Lower lobe of right lung (tissue), 2 donors: Measurements from ENCODE around the gene CELF2. TPM values are rescaled to one million over a fixed set of nuclear protein-coding genes. Genes with fewer than 3 reads are reported as not detected.

Source experiments
- ATAC-seq, 2 donors: fragments of 200-7000 bp; cut with Tn5 transposase; one replicate each; pipeline ENCODE4 v1.9.1; 2020 to 2022; ENCODE audit warnings: mild to moderate bottlenecking in 2 of 2, moderate library complexity in 2 of 2
- DNase-seq: peaks from one replicate; pipeline ENCODE4 v3.0.0-alpha.2; 2020
- H3K27ac ChIP-seq: fragments of 200-600 bp; one replicate; pipeline ENCODE4 v1.8.0; 2022
- H3K27me3 ChIP-seq: fragments of 200-600 bp; one replicate; pipeline ENCODE4 v1.8.0; 2022; ENCODE audit warnings: low read depth
- H3K36me3 ChIP-seq: fragments of 200-600 bp; one replicate; pipeline ENCODE4 v1.8.0; 2022; ENCODE audit warnings: mild to moderate bottlenecking
- H3K4me1 ChIP-seq: fragments of 200-600 bp; one replicate; pipeline ENCODE4 v1.8.0; 2022
- H3K4me3 ChIP-seq: fragments of 200-600 bp; one replicate; pipeline ENCODE4 v1.8.0; 2022; ENCODE audit warnings: mild to moderate bottlenecking
- H3K9me3 ChIP-seq: fragments of 200-600 bp; one replicate; pipeline ENCODE4 v1.8.0; 2022
- intact Hi-C: fragments of 100-400 bp; cut with DNase I; formaldehyde crosslinking; loops from one replicate; pipeline ENCODE4 v1.11.0; 2022
- total RNA-seq: library from RNA; stranded (reverse); fragmentation: NEBNext Ultra II Directional; extraction: Animal tissue kit (Norgen Biotek cat#: 25700); gene quantifications from one replicate; pipeline ENCODE4 v1.2.1, GENCODE V29; 2021
- TF ChIP-seq, protein P1 (sequence below): fragments of 200-600 bp; IDR thresholded peaks from one replicate; pipeline ENCODE4 v1.8.0; 2022; ENCODE audit warnings: antibody characterized with exemption, mild to moderate bottlenecking
- donor health status: DM: no; HTN: yes; CAD: no; lungs with severe emphysema.

CELF2 gene
- total RNA-seq, 1 donor from 2014 or later, result 106 TPM

DNA sequence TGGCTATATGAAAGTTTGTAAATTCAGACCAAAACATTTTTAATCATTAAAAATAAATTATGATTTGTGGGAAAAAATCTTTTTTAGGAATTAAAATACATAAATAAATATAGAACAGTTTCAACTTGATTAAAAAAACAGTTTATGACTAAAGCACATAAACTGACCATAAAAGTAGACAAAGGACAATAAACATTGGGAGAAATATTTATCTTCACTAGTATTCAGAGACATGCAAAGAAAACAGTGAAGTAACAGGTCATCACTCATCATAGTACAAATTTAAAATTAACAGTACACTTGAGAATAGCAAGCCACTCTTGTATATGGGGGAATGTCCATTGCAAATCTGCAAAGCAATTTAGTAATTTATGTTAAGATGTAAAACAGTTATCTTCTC, 28.0 kb upstream of the CELF2 start:
- H3K9me3 ChIP-seq, result no peaks in the 10 kb centered on the region
- ATAC-seq (no peak), DNase-seq (no peak)
- H3K4me3 ChIP-seq, result no peak overlapping the region
- no peaks in the 10 kb centered on the region for H3K36me3 ChIP-seq
- intact Hi-C loops, result no loop called here
- H3K4me1 ChIP-seq, result no peaks in the 10 kb centered on the region
- no peaks in the 10 kb centered on the region for H3K27me3 ChIP-seq
- no peak overlapping the region for H3K27ac ChIP-seq
- TF ChIP-seq, protein P1, sequence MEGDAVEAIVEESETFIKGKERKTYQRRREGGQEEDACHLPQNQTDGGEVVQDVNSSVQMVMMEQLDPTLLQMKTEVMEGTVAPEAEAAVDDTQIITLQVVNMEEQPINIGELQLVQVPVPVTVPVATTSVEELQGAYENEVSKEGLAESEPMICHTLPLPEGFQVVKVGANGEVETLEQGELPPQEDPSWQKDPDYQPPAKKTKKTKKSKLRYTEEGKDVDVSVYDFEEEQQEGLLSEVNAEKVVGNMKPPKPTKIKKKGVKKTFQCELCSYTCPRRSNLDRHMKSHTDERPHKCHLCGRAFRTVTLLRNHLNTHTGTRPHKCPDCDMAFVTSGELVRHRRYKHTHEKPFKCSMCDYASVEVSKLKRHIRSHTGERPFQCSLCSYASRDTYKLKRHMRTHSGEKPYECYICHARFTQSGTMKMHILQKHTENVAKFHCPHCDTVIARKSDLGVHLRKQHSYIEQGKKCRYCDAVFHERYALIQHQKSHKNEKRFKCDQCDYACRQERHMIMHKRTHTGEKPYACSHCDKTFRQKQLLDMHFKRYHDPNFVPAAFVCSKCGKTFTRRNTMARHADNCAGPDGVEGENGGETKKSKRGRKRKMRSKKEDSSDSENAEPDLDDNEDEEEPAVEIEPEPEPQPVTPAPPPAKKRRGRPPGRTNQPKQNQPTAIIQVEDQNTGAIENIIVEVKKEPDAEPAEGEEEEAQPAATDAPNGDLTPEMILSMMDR, result no peak

DNA sequence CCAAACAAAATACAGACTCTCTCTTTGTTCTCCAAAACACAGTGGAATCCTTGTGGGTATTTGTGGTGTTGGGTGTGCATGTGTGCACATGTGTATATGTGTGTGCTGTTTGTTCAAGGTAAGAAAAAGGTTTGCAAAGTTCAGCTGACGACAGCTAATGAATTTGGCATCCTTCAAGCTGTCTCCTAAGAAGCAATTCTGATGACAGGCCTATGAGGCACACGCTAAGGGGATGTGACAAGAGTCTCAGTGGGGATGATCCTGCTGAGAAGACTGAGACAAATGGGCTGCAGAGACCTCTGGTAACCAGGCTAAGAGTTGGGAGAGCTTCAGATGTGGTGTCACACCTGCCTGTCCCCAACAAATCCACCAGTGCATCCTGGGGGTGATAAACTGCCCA, 26.5 kb upstream of the CELF2 start:
- H3K27me3 ChIP-seq, result no peaks in the 10 kb centered on the region
- intact Hi-C loops, result no loop called here
- H3K4me1 ChIP-seq, result no peaks in the 10 kb centered on the region
- H3K27ac ChIP-seq, result no peak overlapping the region
- DNase-seq, result no peak
- H3K36me3 ChIP-seq, result no peaks in the 10 kb centered on the region
- ATAC-seq, result no peak
- H3K9me3 ChIP-seq, result no peaks in the 10 kb centered on the region
- TF ChIP-seq, protein P1, result no peak
- no peak overlapping the region for H3K4me3 ChIP-seq

DNA sequence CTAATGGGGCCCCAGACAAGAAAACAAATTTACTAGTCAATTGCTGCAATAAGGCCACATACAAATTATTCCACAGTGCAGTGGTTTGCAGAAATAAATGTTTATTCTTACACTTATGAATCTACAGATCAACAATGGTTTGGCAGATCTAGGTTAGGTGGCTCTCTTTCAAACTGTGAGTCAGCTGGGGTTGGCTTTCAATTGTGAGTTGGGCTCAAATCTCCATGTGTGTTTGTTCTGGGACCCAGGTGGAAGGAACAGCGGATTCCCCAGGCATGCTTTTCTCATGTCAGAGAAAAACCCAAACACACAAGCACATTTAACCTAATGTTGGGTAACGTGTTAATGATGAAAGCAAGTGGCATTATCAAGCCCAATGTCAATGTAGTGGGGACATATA, 25.6 kb upstream of the CELF2 start:
- no peaks in the 10 kb centered on the region for H3K27me3 ChIP-seq
- intact Hi-C loops, result no loop called here
- H3K36me3 ChIP-seq, result no peaks in the 10 kb centered on the region
- DNase-seq (no peak), ATAC-seq (no peak)
- TF ChIP-seq, protein P1, result no peak
- H3K4me1 ChIP-seq, result no peaks in the 10 kb centered on the region
- no peak overlapping the region for H3K27ac ChIP-seq
- H3K4me3 ChIP-seq, result no peak overlapping the region
- H3K9me3 ChIP-seq, result no peaks in the 10 kb centered on the region

DNA sequence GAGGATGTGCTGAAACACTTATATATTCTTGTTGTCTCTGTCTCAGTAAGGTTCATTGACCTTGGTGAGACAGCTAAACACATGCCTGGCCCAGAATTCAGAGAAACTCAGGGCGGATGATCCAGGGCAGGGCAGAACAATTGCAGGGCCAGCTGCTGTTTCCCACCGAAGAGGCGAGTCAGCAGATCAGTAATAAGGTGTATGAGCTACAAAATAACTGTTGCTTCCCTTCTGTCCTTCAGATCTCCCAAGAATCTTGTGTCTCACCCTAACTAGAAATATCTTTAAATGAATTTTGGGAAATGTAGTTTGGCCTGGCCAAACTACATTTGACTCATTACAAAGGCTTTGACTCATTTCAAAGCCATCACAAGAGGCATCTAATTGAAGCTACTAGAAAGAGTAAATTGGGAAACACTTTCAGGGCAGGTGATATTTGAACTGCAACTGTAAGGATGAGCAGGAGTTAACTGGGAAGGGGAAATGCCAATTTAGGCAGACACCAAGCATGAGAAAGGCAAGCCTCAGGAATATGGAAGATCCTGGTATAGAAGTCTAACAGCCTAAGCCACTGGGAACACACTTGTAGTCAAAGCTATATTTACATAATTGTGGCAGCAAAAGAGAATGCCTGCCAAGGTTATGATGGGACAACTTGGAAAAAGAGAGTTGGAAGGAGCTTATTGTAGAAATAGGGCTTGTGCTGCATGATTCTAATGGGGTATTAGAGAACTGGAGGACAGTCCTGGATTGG, 24.5 kb upstream of the CELF2 start:
- DNase-seq (no peak), ATAC-seq (no peak)
- no peaks in the 10 kb centered on the region for H3K4me1 ChIP-seq
- H3K9me3 ChIP-seq, result no peaks in the 10 kb centered on the region
- H3K36me3 ChIP-seq, result no peaks in the 10 kb centered on the region
- intact Hi-C loops, result no loop called here
- TF ChIP-seq, protein P1, result no peak
- no peak overlapping the region for H3K4me3 ChIP-seq
- no peak overlapping the region for H3K27ac ChIP-seq
- no peaks in the 10 kb centered on the region for H3K27me3 ChIP-seq

DNA sequence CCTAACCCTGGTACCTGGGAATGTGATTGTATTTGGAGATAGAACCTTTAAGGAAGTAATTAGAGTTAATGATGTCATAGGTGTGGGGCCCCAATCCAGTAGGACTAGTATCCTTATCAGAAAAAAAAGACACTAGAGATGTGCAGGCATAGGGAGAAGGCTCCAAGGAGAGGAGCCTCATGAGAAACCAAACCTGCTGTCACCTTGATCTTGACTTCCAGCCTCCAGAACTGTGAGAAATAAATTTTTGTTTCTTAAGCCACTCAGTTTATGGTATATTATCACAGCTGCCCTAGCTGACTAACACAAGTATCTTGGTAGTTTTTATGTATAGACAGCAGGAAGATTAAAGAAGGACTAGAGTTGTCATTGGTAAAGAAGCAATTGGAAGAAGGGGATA, 23.9 kb upstream of the CELF2 start:
- TF ChIP-seq, protein P1, result no peak
- intact Hi-C loops, result no loop called here
- H3K4me3 ChIP-seq, result no peak overlapping the region
- H3K4me1 ChIP-seq, result no peaks in the 10 kb centered on the region
- H3K27ac ChIP-seq, result no peak overlapping the region
- H3K9me3 ChIP-seq, result no peaks in the 10 kb centered on the region
- H3K36me3 ChIP-seq, result no peaks in the 10 kb centered on the region
- no peak for ATAC-seq
- H3K27me3 ChIP-seq, result no peaks in the 10 kb centered on the region
- no peak for DNase-seq
